Hepatocyte (in vitro differentiated cells): ENCODE measurements around the gene STYX.

Source experiments
- CTCF ChIP-seq: fragments of 200-600 bp; sonication (generic); IDR thresholded peaks from 2 replicates; pipeline ENCODE4 v1.5.1; 2016; ENCODE audit warnings: antibody characterized with exemption, mild to moderate bottlenecking; ENCODE audit not compliant: poor library complexity
- EZH2phosphoT487 ChIP-seq: fragments of 200-600 bp; sonication (generic); IDR thresholded peaks from one replicate; pipeline ENCODE4 v1.6.1; 2018; ENCODE audit warnings: antibody characterized with exemption, mild to moderate bottlenecking, low read depth, moderate library complexity; ENCODE audit not compliant: unreplicated experiment, severe bottlenecking

GRCh38 chr14:52694761-52695480 lies 35.0 kb upstream of the STYX start:
- no peak for TF ChIP-seq CTCF
- TF ChIP-seq EZH2phosphoT487 = no peak
